Measurements from ENCODE around the gene ABCC3. TPM values are rescaled to one million over a fixed set of nuclear protein-coding genes. Genes with fewer than 3 reads are reported as not detected.

The ABCC3 gene
- total and polyA plus RNA-seq, 9 of the 15 experiments (the other 6 are each of a cell fraction or from before 2014, with no cell fraction given) = 0.03 to 1.6 (median 0.42) TPM; not detected in 5

GRCh38 chr17:50707289-50708049 is 72.8 kb downstream of the ABCC3 start, which contains the start of gene ANKRD40 (continued):
- TF ChIP-seq ZFPM2 (CRISPR knock-in tag; IDR thresholded peaks at IDR 0.05) (no peak), MCM7 (IDR thresholded peaks at IDR 0.05) (no peak), SMARCC2 (IDR thresholded peaks at IDR 0.05; ENCODE audit: low read depth) (peak; percentile 18; the same call in 1 of the 2 replicates), THAP12 (CRISPR knock-in tag; IDR thresholded peaks at IDR 0.05) (peak; percentile 53), MEF2D (tag; conservative IDR thresholded peaks at IDR 0.05; ENCODE audit: low read depth) (peak; percentile 98), MAFG (tag; conservative IDR thresholded peaks at IDR 0.05) (0 out of 2 replicates have a peak, but pooled peaks have one; percentile 4), ETV1 (tag; conservative IDR thresholded peaks at IDR 0.05; ENCODE audit: low read depth) (no peak), BACH1 (tag; IDR thresholded peaks at IDR 0.05) (no peak), TEAD2 (tag; IDR thresholded peaks at IDR 0.05) (no peak), ZNF274 (IDR thresholded peaks at IDR 0.05; ENCODE audit: borderline replicate concordance, low read depth, low read length) (no peak; the same call in 1 of the 2 replicates), HMBOX1 (IDR thresholded peaks at IDR 0.05) (no peak), POLR2A (conservative IDR thresholded peaks at IDR 0.05) (peak; percentile 69), TAF9B (IDR thresholded peaks at IDR 0.05; ENCODE audit: partially characterized antibody) (peak; percentile 72), TCF7L2 (IDR thresholded peaks at IDR 0.05; ENCODE audit: low read depth, low read length) (0 out of 2 replicates have a peak, but pooled peaks have one; percentile 19), ZNF511 (CRISPR knock-in tag; IDR thresholded peaks at IDR 0.05) (peak; percentile 56; the same call in 1 of the 2 replicates)
